Non-pigmented ciliary epithelial cell (primary cell): ENCODE results near the gene FAF1.
A peak's percentile ranks its signal among the peaks of the same experiment; 100 is the strongest.
"Not testable (repeated sequence)": the region's sequence is repeated elsewhere in the genome, so short reads cannot be mapped to it uniquely, and the experiment has no call there.

Source experiments
- DNase-seq: peaks from one replicate; pipeline ENCODE4 v3.0.0-alpha.2; 2010; ENCODE audit warnings: low read depth

FAF1 gene

DNA sequence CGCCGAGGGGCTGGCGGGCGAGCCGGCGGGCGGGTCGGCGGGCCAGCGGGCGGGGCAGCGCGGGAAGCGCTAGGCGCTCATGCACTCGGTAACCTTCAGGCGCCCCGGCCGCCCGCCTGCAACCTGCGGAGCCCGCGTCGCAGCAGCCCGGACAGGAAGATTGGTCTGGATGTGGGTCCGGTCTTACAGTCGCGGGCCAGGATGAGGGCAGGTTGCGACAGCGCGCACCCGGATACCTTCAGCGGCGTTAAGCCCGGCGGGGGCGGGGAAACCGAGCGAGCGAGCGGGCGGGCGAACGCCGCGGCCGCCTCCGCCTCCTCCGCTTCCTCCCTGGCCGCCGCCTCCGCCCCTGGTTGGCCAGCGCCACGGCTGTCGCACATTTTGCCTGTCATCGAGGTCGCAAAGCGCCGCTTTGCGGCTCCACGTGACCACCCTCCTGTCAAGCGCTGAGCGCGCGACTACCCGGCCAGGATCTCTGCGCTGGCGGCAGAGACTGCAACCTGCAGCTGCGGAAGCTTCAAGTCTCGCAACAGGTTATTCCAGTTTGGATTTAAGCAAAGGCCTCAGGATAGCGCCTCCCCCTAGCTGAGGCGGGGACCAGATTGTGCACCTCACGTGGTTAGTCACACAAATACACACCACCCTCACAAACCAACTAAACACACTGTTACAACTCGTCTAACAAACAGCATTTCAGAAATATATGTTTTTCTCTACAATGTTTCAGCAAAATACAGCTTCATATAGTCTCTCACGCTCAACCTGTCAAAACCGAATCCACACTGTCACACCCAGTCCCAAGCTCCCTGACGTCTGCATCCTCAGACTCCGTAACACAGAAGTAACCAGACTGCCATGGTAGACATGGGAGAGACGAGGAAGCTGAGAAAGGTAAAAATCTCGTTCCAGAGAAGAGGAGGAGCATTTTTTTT is at the start of gene FAF1:
TSS of gene FAF1 (minus strand) at position 355 of the 932 bp plus-strand sequence. CDS start 456 bp downstream, outside the sequence.
- peak; percentile 74 for DNase-seq

DNA sequence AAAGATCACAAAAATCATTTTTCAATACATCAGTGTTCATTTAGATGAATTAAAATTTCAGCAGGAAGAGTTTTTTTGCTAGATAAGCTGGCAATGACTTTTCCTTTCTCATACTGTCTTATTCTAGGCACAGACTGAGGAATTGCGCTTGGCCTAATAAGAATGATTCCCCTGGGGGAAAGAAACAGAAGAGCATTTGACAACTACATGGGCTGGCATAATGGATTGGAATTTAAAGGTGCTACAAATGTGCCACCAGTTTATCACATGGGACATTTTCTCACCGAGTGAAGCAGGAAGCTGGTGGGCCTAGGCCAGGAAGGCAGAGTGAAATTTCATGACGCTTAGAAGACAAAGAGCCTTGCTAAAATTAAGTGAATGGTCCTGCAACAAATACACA is 49.3 kb upstream of the FAF1 start:
- no peak for DNase-seq

DNA sequence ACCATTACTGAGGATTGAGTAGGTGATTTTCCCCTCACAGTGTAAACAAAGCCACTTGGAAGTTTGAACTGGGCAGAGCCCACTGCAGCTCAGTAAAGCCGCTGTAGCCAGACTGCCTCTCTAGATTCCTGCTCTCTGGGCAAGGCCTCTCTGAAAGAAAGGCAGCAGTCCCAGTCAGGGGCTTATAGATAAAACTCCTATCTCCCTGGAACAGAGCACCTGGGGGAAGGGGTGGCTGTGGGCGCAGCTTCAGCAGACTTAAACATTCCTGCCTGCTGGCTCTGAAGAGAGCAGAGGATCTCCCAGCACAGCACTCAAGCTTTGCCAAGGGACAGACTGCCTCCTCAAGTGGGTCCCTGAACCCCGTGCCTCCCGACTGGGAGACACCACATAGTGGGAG is 45.5 kb upstream of the FAF1 start:
- not testable (repeated sequence) for DNase-seq

DNA sequence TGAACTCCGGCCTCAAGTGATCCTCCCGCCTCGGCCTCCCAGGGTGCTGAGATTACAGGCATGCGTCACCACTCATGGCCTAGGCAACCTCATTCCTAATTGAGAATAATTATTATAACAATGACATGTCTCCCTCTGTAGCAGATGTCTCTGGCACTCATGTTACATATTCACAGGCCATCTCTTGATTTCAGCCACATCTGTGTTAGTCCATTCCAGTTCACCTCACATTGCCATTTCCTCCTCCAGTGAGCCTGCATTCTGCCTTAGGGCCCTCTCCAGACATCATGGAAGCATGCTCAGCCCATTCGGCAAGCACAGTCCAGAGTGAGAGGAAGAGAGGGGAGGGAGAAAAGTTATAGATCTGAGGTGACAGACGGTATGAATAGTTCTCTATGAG is 42.4 kb upstream of the FAF1 start:
- no peak for DNase-seq

DNA sequence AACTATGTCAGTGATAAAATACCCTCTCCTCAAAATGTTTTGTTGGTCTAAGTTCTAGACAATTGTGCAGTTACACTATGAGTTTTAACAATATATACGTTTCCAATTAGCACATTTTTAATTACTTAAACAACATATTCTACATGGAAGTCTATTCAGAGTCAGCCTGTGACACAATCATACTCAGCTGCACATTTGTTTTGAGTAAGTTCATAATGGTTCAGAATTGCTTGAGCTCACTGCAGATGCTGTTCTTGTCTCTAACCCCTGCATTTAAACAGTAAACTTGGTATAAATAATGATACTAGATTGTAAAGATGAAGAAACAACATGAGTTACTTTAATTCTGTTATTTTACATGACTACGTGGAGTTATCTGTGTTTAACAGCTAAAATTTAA is 40.6 kb upstream of the FAF1 start:
- DNase-seq: no peak

DNA sequence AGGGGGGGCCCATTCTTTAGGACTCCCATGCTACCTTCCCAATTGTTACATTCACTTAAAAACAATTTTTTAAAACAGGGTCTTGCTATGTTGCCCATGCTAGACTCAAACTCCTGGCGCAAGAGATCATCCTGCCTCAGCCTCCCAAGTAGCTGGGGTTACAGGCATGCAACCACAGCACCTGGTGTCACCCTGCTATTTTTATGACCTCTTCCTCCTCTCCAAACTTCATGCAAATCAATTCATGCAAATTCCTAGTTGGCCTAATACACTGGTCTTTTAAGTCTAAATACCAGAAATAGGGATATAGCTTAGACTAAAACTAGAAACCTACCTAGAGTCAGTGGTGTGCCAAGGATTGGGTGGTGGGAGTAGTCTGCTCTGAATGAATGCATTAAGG is 40.1 kb upstream of the FAF1 start:
- DNase-seq: no peak

DNA sequence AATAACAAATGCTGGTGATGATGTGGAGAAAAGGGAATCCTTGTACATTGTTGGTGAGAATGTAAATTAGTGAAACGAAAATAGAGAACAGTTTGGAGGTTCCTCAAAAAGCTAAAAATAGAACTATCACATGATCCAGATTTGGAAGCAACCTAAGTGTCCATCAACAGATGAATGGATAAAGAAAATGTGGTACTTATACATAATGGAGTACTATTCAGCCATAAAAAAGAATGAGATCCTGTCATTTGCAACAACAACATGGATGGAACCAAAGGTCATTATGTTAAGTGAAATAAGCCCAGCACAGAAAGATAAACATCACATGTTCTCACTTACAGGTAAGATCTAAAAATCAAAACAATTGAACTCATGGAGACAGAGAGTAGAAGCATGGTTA is 39.3 kb upstream of the FAF1 start:
- not testable (repeated sequence) for DNase-seq

DNA sequence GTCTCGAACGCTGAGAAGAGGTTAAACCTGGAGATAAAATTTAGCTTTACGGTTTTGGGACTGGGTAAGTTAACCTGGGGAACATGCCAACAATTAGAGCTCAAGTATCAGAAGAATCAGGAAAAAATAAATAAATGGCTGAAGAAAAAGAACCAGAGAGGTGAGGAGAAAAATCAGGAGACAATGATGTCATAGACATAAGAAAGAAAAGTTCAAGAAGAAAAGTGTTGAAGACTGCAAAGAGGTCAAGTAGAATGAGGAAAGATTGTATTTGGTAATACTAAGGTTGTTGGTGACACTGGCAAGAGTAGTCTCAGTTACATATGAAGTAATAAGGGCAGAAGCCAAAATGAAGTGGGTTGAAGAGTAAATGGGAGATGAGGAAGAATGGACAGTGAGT is 36.0 kb upstream of the FAF1 start:
- DNase-seq: no peak

DNA sequence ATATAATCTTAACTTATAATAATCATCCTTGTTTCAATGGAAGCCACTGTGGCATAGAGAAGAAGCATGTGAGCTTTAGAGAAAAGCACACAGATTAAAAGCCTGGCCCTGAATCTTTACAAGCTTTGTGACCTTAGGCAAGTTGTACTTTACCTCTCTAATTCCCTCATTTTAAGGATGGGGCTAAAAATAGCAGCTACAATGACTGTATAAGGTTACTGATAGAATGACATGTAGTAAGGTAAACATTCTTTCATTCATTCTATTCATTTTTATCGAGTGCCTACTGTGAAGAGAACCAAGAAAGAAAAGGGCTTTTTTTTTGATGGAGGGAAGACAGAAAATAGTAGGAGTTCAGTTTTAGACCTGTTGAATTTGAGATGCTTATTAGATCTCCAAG is 35.6 kb upstream of the FAF1 start:
- DNase-seq: no peak

DNA sequence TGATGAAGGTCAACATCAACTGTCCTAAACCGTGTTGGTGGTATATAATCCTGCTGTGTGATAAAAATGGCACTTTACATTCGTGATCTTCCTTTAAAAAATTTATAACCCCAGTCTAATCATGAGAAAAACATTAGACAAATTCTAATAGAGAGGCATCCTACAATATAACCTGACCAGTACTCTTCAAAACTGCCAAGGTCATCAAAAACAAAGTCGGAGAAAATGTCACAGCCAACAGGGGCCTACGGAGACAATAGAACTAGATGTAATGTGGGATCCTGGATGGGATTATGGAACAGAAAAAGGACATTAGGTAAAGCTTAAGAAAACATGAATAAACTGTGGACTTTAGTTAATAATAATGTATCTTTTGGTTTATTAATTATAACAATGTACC is 34.9 kb upstream of the FAF1 start:
- DNase-seq: no peak

DNA sequence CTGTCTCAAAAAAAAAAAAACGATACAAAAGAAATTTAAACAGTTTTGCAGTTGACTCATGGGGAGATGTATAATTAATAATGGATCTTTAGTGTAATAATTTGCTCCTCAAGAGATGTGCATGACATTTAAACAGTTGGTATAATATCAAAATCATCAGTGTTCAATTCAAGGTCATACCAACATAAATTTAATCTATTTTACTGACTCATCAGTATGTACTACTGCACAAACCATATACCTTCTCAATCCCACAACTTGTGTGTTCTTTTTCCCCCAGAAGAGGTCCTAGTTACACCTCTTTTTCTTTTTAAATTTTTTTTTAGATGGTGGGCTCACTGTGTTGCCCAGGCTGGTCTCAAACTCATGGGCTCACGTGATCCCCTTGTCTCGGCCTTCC is 33.6 kb upstream of the FAF1 start:
- no peak for DNase-seq

DNA sequence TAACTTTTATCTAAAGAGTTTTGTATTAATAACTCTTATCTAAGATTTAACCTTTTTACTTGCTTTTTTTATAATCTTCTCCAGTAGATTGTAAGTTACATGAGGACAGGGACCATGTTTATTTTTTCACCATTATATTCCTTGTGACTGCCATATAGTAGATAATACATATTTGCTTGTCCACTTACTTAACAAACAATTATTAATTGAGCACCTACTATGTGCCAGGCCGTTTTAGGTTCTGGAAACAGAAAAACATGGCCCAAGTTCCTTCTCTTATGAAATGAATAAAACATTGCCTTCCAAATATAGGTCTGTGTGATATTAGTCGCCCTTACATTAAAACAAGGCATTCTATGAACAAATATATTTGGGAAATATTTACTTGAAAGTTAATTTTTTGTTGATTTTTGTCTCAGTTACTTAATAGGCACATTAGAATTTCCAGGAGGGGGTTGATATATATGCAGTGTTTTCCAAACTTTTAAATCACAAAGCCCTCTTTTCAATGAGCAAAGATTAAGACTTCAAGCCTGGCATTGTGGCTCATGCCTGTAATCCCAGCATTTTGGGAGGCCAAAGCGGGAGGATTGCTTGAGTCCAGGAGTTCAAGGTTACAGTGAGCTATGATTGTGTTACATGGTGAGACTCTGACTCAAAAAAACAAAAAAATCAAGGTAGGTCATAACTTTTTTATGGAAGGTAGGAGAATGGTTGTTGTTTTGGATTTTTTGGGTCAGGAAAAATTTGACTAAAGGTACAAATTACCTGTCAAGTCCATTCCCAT is 32.7 kb upstream of the FAF1 start:
- DNase-seq: no peak

DNA sequence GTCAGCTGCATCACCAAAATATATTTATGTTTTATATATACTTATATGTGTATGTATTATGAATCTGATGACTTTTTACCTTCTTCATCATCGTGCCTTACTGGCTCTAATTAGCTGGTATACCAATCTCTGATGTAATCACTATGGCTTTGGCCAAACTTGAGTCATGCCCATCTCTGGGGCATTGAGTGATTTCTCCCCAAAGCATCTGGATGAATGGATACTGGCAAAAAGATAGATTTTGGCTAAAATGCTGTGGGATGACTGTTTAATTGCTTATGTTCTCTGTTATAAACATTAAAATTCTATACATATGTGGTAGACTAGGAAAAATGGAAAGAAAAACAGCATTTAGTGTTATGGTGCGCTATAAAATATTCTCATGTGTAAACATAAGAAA is 29.6 kb upstream of the FAF1 start:
- DNase-seq: no peak

DNA sequence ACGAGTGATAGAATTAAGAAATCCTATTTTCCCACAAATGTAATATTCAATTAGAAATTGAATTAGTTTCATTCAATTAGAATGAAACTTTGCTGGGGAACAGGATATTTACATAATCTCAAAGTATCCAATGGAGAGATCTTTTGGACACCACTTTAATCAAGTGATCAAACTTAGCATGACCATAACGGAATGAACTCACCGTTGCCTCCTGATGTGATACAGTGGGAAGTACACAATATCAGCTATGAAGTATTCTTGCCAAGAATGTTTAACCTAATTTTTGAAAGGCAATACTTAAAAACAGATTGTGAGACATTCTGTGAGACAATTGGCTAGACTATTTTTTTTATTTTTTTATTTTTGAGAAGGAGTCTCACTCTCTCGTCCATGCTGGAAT is 26.6 kb upstream of the FAF1 start:
- DNase-seq: no peak

DNA sequence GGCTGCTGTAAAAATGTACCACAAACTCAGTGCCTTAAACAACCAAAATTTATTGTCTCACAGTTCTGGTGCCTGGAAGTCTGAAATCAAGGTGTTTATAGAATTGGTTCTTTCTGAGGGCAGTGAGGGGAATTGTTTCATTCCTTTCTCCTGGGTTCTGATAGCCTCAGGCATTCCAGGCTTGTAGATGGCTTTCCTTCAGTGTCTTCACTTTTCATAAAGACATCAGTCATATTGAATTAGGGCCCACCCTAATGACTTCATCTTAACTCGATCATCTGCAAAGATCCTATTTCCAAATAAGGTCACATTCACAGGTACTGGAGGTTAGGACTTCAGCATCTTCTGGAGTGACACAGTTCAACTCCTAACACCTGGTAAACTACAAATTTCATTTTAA is 25.0 kb upstream of the FAF1 start:
- no peak for DNase-seq

DNA sequence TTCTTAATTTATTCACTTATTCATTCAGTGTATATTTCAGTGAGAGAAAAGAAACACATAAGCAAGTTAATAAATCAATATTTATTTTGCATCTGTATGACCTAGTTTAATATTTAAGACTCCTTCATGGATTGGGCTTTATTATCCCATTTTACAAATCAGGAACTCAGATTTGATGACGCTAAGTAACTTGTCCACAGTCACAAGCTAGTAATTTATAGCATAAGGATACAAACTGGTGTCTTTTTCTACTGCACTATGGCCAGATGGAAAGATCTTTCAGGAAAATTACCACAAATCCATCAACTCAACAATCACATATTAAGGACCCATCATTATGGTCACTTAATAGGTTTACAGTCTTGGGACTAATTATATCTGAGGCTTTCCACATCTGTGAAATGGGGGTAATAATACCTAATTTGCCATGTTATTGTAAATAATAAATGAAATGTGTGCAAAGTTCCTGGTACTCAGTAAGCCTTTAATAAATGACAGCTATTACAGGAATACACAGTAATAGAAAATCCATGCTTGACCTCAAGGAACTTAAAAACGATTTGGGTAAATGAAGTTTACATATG is 23.2 kb upstream of the FAF1 start:
- DNase-seq: no peak

DNA sequence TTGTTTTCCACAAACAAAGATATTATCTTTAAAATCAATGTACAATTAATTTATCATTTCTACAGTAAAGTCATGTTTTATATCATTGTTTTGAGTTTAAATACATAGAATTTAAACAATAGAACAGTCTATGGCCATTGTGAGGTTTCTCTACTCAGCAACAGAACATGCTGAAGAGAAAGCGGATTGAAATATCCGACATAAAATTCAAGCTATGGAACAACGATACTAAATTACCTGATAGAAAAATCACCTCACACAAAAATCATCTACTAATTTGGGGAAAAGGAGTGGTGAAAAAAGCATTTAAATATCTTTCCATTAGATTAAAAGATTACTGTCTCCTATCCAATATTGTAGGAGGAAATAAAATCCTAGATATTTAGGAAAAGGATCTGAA is 22.5 kb upstream of the FAF1 start:
- no peak for DNase-seq

DNA sequence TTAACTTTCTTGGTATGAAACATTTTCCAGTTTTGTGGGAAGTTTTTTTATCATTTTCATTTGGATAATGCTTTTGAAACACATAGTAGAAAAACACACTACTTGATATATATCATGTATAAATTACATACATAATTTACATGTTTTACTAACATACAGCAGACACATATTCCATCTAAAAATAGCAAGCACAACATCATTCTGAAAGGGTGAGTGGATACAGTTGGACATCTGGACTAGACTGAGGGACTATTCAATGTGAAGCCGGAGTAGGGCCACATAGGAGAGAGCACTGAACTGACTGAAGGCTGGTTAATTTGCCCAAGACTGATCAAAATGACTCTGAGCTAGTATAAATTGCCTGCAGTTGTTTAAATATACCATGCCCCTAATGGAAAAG is 21.7 kb upstream of the FAF1 start:
- no peak for DNase-seq

DNA sequence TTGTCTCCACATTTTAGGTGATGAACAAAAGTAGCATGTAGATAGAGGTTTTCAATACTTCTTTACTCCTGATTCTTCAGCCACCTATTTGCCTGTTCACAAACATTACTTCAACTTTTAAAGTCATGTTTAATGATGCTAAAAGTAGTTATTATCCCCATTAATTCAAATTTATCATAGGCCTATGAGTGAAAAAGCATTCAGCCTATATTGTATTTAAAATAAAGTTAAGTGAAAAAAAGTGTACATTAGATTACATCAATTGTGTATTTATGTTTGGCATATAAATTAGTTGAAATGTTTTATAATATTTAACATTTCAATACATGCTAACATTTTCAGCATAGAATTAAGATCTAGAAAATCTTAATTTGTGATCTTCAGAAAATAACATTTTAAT is 20.4 kb upstream of the FAF1 start:
- DNase-seq: no peak

DNA sequence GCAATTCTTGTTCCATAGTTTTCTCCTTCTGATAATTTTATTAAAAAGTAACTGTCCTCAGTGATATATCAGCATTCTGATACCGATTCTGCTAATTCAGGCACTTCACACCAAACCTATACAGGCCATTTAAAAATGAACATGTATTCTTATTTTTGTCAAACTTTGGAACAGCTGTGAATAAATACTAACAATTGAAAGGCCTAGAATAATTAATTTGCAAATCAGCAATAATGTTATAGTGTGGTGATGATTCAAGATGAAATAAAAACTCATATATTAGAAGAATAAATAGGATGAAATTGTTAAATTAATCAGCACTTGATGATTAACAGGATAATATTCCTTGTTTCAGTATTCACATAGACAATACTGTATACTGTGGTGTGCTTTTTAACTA is 19.9 kb upstream of the FAF1 start:
- DNase-seq: no peak

DNA sequence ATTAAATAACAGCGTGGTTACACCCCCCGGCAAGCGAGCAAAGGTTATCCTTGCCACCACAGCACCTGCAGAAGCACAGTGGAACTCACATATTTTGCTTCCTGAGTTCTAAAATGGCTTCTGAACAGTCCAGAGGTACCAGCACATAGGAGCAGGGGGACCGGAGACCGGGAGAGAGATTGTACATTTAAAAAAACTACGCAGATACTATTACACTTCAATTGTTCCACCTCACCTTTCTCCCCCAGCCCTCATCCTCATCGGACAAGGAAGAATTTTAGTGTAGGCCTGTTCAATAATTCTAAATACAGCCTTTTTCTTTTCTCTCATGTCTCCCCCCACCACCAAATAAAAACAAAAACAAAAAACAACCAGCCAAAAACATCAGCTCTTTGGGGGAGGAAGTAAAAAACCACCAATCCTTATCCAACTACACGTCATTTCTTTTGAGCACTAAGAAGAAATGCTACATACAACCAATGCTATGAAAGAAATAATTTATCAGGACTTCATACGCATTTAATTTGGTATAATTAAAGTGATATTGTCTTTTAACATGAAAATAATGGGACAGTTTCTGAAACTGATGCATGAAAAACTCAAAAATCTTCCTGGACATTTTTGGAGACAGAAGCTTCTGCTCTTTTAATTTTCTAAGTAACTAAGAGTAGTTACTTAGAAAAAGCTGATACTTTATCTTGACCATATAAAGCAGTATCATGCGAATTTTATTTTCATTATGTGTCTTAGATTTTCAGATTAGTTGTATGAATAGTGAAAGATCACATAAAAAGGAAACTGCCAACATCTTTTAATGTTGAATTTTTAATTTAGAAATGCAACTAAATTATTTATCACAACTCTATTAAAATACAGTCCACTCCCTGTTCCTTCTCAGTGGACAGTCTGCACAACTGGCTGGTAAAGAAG is 19.1 kb upstream of the FAF1 start:
- DNase-seq: no peak
